ENCODE results near the gene KIAA1549. TPM values are rescaled to one million over a fixed set of nuclear protein-coding genes. Genes with fewer than 3 reads are reported as not detected.
A peak's percentile ranks its signal among the peaks of the same experiment; 100 is the strongest.

The KIAA1549 gene
- total and polyA plus RNA-seq, 9 of the 15 experiments (the other 6 are each of a cell fraction or from before 2014, with no cell fraction given), result 0.01 to 0.29 (median 0.07) TPM

DNA sequence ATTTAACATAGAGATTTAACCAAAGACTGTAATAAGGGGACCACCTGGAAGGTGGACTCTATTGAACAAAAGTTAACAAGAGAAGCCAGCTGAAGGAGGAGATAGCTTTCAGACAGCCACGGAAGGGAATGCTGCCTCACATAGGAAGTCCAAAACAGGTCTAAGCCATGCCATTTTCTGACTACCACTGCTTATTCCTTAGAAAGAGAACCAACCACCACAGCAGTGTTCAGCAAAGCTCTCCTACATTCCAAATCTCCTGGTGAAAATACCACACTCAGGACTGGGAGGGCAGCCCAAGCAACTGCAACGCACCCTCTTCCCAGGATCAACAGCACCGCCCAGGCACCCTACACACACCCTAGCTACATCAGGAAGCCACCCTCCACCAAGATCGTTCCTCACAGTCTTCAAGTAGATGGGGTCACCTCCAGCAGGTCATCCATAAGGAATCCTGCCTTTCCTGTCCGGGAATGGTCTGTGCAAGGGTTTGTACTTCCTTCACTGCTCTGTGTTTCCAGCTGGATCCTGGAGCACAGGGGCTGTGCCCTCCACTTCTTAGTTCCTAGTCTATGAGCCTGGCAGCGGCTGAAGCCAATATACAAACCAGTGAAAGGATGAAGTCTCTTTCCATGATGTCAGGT is 2.5 kb downstream of the KIAA1549 start (continued):
- TF ChIP-seq MYBL2 (IDR thresholded peaks at IDR 0.05; ENCODE audit: low read depth) (no peak), MYBL2 (CRISPR knock-in tag; IDR thresholded peaks at IDR 0.05; ENCODE audit: borderline replicate concordance) (no peak), EZH2 (IDR thresholded peaks at IDR 0.05; ENCODE audit: borderline replicate concordance, low read depth, low read length) (peak; percentile 79; the same call in 1 of the 2 replicates), CHD1 (IDR thresholded peaks at IDR 0.05; ENCODE audit: low read length) (no peak), HCFC1 (IDR thresholded peaks at IDR 0.05; ENCODE audit: low read depth, low read length) (no peak), SMAD3 (CRISPR knock-in tag; conservative IDR thresholded peaks at IDR 0.05) (no peak), NR1H2 (CRISPR knock-in tag; IDR thresholded peaks at IDR 0.05) (no peak), ZNF77 (CRISPR knock-in tag; IDR thresholded peaks at IDR 0.05) (no peak), BRD4 (IDR thresholded peaks at IDR 0.05) (no peak), RNF2 (IDR thresholded peaks at IDR 0.05) (0 out of 2 replicates have a peak, but pooled peaks have one; percentile 12), ZNF354B (CRISPR knock-in tag; IDR thresholded peaks at IDR 0.05) (no peak)
- TF ChIP-seq, protein P1, sequence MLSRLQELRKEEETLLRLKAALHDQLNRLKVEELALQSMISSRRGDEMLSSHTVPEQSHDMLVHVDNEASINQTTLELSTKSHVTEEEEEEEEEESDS (CRISPR knock-in tag; IDR thresholded peaks at IDR 0.05), result no peak
- TF ChIP-seq, protein P2, sequence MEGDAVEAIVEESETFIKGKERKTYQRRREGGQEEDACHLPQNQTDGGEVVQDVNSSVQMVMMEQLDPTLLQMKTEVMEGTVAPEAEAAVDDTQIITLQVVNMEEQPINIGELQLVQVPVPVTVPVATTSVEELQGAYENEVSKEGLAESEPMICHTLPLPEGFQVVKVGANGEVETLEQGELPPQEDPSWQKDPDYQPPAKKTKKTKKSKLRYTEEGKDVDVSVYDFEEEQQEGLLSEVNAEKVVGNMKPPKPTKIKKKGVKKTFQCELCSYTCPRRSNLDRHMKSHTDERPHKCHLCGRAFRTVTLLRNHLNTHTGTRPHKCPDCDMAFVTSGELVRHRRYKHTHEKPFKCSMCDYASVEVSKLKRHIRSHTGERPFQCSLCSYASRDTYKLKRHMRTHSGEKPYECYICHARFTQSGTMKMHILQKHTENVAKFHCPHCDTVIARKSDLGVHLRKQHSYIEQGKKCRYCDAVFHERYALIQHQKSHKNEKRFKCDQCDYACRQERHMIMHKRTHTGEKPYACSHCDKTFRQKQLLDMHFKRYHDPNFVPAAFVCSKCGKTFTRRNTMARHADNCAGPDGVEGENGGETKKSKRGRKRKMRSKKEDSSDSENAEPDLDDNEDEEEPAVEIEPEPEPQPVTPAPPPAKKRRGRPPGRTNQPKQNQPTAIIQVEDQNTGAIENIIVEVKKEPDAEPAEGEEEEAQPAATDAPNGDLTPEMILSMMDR (IDR thresholded peaks at IDR 0.05 in 2 of 3, conservative IDR thresholded peaks at IDR 0.05 in 1 of 3; ENCODE audit: insufficient read depth in 2 of 3, low read depth in 1 of 3, low read length in 3 of 3), result no peak
- TF ChIP-seq, protein P3, sequence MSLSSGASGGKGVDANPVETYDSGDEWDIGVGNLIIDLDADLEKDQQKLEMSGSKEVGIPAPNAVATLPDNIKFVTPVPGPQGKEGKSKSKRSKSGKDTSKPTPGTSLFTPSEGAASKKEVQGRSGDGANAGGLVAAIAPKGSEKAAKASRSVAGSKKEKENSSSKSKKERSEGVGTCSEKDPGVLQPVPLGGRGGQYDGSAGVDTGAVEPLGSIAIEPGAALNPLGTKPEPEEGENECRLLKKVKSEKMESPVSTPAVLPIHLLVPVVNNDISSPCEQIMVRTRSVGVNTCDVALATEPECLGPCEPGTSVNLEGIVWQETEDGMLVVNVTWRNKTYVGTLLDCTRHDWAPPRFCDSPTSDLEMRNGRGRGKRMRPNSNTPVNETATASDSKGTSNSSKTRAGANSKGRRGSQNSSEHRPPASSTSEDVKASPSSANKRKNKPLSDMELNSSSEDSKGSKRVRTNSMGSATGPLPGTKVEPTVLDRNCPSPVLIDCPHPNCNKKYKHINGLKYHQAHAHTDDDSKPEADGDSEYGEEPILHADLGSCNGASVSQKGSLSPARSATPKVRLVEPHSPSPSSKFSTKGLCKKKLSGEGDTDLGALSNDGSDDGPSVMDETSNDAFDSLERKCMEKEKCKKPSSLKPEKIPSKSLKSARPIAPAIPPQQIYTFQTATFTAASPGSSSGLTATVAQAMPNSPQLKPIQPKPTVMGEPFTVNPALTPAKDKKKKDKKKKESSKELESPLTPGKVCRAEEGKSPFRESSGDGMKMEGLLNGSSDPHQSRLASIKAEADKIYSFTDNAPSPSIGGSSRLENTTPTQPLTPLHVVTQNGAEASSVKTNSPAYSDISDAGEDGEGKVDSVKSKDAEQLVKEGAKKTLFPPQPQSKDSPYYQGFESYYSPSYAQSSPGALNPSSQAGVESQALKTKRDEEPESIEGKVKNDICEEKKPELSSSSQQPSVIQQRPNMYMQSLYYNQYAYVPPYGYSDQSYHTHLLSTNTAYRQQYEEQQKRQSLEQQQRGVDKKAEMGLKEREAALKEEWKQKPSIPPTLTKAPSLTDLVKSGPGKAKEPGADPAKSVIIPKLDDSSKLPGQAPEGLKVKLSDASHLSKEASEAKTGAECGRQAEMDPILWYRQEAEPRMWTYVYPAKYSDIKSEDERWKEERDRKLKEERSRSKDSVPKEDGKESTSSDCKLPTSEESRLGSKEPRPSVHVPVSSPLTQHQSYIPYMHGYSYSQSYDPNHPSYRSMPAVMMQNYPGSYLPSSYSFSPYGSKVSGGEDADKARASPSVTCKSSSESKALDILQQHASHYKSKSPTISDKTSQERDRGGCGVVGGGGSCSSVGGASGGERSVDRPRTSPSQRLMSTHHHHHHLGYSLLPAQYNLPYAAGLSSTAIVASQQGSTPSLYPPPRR (CRISPR knock-in tag; IDR thresholded peaks at IDR 0.05; ENCODE audit: borderline replicate concordance), result 0 out of 2 replicates have a peak, but pooled peaks have one; percentile 43
